SK-N-SH (cell line): Measurements from ENCODE around the gene LAMA4. TPM values are rescaled to one million over a fixed set of nuclear protein-coding genes. Genes with fewer than 3 reads are reported as not detected.

ENCODE experiments used
- CTCF ChIA-PET: fragments of 300-600, 350-600 bp; formaldehyde crosslinking; extraction: SDS; loops from one replicate; lab custom pipeline; 2021; lab: Yijun Ruan, JAX
- POLR2A ChIA-PET: fragments of 350-600 bp; sonication (Branson Sonifier 250); formaldehyde crosslinking; extraction: SDS; loops from one replicate; lab custom pipeline; 2020; ENCODE audit warnings: antibody characterized with exemption, inconsistent platforms; lab: Yijun Ruan, JAX
- DNase-seq: peaks from one replicate; pipeline ENCODE4 v3.0.0; 2012
- H2AFZ ChIP-seq: fragments of 200-600 bp; sonication (generic); 2 replicates; pipeline ENCODE4 v1.8.1; 2016; ENCODE audit warnings: antibody characterized with exemption, mild to moderate bottlenecking, low read depth
- H3F3A ChIP-seq: fragments of 200-600 bp; sonication (generic); replicated peaks from 2 replicates; pipeline ENCODE3; 2016; ENCODE audit warnings: antibody characterized with exemption, mild to moderate bottlenecking; ENCODE audit not compliant: insufficient read depth
- H3K27ac ChIP-seq, 2 experiments: fragments of 200-500 bp in 1 of 2; fragments of 200-600 bp in 1 of 2; sonication (Bioruptor generic) in 1 of 2; sonication (generic), shearing (Covaris generic) in 1 of 2; 2 replicates each; pipeline versions ENCODE4 v1.5.1 to v1.6.1; 2014 to 2016; ENCODE audit warnings: low read depth in 2 of 2, inconsistent platforms in 1 of 2, low read length in 1 of 2, mild to moderate bottlenecking in 1 of 2, mixed read lengths in 1 of 2
- H3K27me3 ChIP-seq: fragments of 200-600 bp; sonication (generic), shearing (Covaris generic); 2 replicates; pipeline ENCODE4 v1.6.1; 2016; ENCODE audit warnings: mixed run types; ENCODE audit not compliant: insufficient read depth
- H3K36me3 ChIP-seq, 2 experiments: fragments of 200-500 bp in 1 of 2; fragments of 200-600 bp in 1 of 2; sonication (Bioruptor generic) in 1 of 2; sonication (generic) in 1 of 2; replicated peaks in 1 of 2; 2 replicates each; pipeline versions ENCODE3 to v1.5.1; 2014 to 2016; ENCODE audit warnings: low read length in 1 of 2, mild to moderate bottlenecking in 1 of 2; ENCODE audit not compliant: insufficient read depth in 2 of 2, control insufficient read depth in 1 of 2
- H3K4me1 ChIP-seq, 2 experiments: fragments of 200-500 bp in 1 of 2; fragments of 200-600 bp in 1 of 2; sonication (Bioruptor generic) in 1 of 2; sonication (generic), shearing (Covaris generic) in 1 of 2; 2 replicates each; pipeline versions ENCODE4 v1.5.1 to v1.6.1; 2014 to 2016; ENCODE audit warnings: low read depth in 1 of 2, low read length in 1 of 2, mixed run types in 1 of 2; ENCODE audit not compliant: insufficient read depth in 2 of 2, control insufficient read depth in 1 of 2
- H3K4me2 ChIP-seq: fragments of 200-600 bp; sonication (generic), shearing (Covaris generic); 2 replicates; pipeline ENCODE4 v1.6.1; 2017; ENCODE audit warnings: mixed run types
- H3K4me3 ChIP-seq, 2 experiments: fragments of 200-500 bp in 1 of 2; fragments of 200-600 bp in 1 of 2; sonication (Bioruptor generic) in 1 of 2; sonication (generic), shearing (Covaris generic) in 1 of 2; 2 replicates each; pipeline versions ENCODE4 v1.5.1 to v1.8.1; 2014 to 2016; ENCODE audit warnings: low read depth in 2 of 2, inconsistent platforms in 1 of 2, low read length in 1 of 2, mild to moderate bottlenecking in 1 of 2, mixed read lengths in 1 of 2, moderate library complexity in 1 of 2
- H3K79me2 ChIP-seq: fragments of 200-600 bp; sonication (generic); 2 replicates; pipeline ENCODE4 v1.8.1; 2017; ENCODE audit warnings: mild to moderate bottlenecking; ENCODE audit not compliant: insufficient read depth
- H3K9ac ChIP-seq: fragments of 200-600 bp; sonication (generic); 2 replicates; pipeline ENCODE4 v1.6.1; 2017; ENCODE audit warnings: mixed run types
- H3K9me2 ChIP-seq: fragments of 200-600 bp; sonication (generic); 2 replicates; pipeline ENCODE4 v1.6.1; 2017; ENCODE audit warnings: mixed run types
- H3K9me3 ChIP-seq: fragments of 200-600 bp; sonication (generic); 2 replicates; pipeline ENCODE4 v1.6.1; 2017; ENCODE audit warnings: mixed run types, mild to moderate bottlenecking, moderate library complexity
- H4K20me1 ChIP-seq: fragments of 200-600 bp; sonication (generic); 2 replicates; pipeline ENCODE4 v1.6.1; 2017; ENCODE audit warnings: mild to moderate bottlenecking, mixed run types; ENCODE audit not compliant: insufficient read depth
- EZH2phosphoT487 ChIP-seq: fragments of 200-600 bp; sonication (generic); IDR thresholded peaks from 2 replicates; pipeline ENCODE4 v1.6.1; 2017; ENCODE audit warnings: low read depth, mixed run types, mild to moderate bottlenecking, antibody characterized with exemption, moderate library complexity, borderline replicate concordance
- FOSL2 ChIP-seq: IDR thresholded peaks from 2 replicates; pipeline ENCODE4 v1.4.0; 2012; ENCODE audit warnings: low read depth, mild to moderate bottlenecking, moderate library complexity, borderline replicate concordance
- FOXJ3 ChIP-seq: sonication (generic); formaldehyde crosslinking; IDR thresholded peaks from 2 replicates; pipeline ENCODE4 v1.5.1; 2020; ENCODE audit warnings: mild to moderate bottlenecking, missing genetic modification reagents
- FOXM1 ChIP-seq: IDR thresholded peaks from 2 replicates; pipeline ENCODE4 v1.4.0; 2012; ENCODE audit warnings: low read depth, mild to moderate bottlenecking
- MEF2A ChIP-seq: IDR thresholded peaks from 2 replicates; pipeline ENCODE4 v1.4.0; 2012; ENCODE audit warnings: low read depth, borderline replicate concordance
- MXI1 ChIP-seq: IDR thresholded peaks from 2 replicates; pipeline ENCODE4 v1.6.1; 2012; ENCODE audit warnings: mild to moderate bottlenecking, low read depth, low read length, improper control_type of control experiment
- NFIC ChIP-seq: IDR thresholded peaks from 2 replicates; pipeline ENCODE4 v1.4.0; 2012; ENCODE audit warnings: borderline replicate concordance
- NRF1 ChIP-seq: IDR thresholded peaks from 2 replicates; pipeline ENCODE4 v1.6.1; 2012; ENCODE audit warnings: low read depth, mild to moderate bottlenecking, low read length
- RAD21 ChIP-seq: IDR thresholded peaks from 2 replicates; pipeline ENCODE4 v1.6.1; 2012; ENCODE audit warnings: mild to moderate bottlenecking, low read length
- REST ChIP-seq: IDR thresholded peaks from 2 replicates; pipeline ENCODE4 v1.6.1; 2012; ENCODE audit warnings: mild to moderate bottlenecking, low read depth, low read length, moderate library complexity
- RFX5 ChIP-seq: IDR thresholded peaks from 2 replicates; pipeline ENCODE4 v1.6.1; 2012; ENCODE audit warnings: mild to moderate bottlenecking, improper control_type of control experiment, low read length
- SMC3 ChIP-seq: IDR thresholded peaks from 2 replicates; pipeline ENCODE4 v1.6.1; 2012; ENCODE audit warnings: low read depth, low read length, improper control_type of control experiment
- TCF12 ChIP-seq: IDR thresholded peaks from 2 replicates; pipeline ENCODE4 v1.4.0; 2012
- TEAD4 ChIP-seq: IDR thresholded peaks from 2 replicates; pipeline ENCODE4 v1.4.0; 2012; ENCODE audit warnings: mild to moderate bottlenecking, borderline replicate concordance; ENCODE audit not compliant: insufficient read depth
- WGBS: methylation state at CpG from one replicate; pipeline ENCODE4 v1.1.6; 2017; ENCODE audit warnings: low lambda C conversion rate; 5-methylcytosine and 5-hydroxymethylcytosine counted together
- polyA plus RNA-seq, 3 experiments: library from polyadenylated mRNA; depleted of rRNA; stranded (reverse); fragments of >200 nt; gene quantifications; 2 replicates each; pipeline ENCODE4 v1.2.3, GENCODE V29; 2012
- TF ChIP-seq, protein P1 (sequence below): fragments of 200-600 bp; sonication (generic); IDR thresholded peaks from 2 replicates; pipeline ENCODE4 v1.6.1; 2017; ENCODE audit warnings: antibody characterized with exemption, mild to moderate bottlenecking, moderate library complexity
- TF ChIP-seq, protein P2 (sequence below): IDR thresholded peaks from 2 replicates; pipeline ENCODE4 v1.4.0; 2012; ENCODE audit warnings: low read depth
- TF ChIP-seq, protein P3 (sequence below): IDR thresholded peaks from 2 replicates; pipeline ENCODE4 v1.4.0; 2012; ENCODE audit warnings: low read depth, borderline replicate concordance
- TF ChIP-seq, protein P4 (sequence below): fragments of 150-350 bp; IDR thresholded peaks from 2 replicates; pipeline ENCODE4 v1.6.1; 2017; ENCODE audit warnings: antibody characterized with exemption, low read length, low read depth, borderline replicate concordance

The LAMA4 gene
- polyA plus RNA-seq, 1 of the 3 experiments (the other 2 are of a cell fraction): 9.4 TPM

GRCh38 chr6:112086744-112087135 lies 167.6 kb downstream of the LAMA4 start:
- H3K27me3 ChIP-seq: no peaks in the 10 kb centered on the region
- TF ChIP-seq, protein P1, sequence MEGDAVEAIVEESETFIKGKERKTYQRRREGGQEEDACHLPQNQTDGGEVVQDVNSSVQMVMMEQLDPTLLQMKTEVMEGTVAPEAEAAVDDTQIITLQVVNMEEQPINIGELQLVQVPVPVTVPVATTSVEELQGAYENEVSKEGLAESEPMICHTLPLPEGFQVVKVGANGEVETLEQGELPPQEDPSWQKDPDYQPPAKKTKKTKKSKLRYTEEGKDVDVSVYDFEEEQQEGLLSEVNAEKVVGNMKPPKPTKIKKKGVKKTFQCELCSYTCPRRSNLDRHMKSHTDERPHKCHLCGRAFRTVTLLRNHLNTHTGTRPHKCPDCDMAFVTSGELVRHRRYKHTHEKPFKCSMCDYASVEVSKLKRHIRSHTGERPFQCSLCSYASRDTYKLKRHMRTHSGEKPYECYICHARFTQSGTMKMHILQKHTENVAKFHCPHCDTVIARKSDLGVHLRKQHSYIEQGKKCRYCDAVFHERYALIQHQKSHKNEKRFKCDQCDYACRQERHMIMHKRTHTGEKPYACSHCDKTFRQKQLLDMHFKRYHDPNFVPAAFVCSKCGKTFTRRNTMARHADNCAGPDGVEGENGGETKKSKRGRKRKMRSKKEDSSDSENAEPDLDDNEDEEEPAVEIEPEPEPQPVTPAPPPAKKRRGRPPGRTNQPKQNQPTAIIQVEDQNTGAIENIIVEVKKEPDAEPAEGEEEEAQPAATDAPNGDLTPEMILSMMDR: peak; percentile 56
- no peak for TF ChIP-seq EZH2phosphoT487
- peak; percentile 42 for TF ChIP-seq SMC3
- TF ChIP-seq RAD21: peak; percentile 51
- TF ChIP-seq, protein P2, sequence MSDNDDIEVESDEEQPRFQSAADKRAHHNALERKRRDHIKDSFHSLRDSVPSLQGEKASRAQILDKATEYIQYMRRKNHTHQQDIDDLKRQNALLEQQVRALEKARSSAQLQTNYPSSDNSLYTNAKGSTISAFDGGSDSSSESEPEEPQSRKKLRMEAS: 0 out of 2 replicates have a peak, but pooled peaks have one; percentile 4
- TF ChIP-seq, all 33 proteins: peak for 4
- Histone ChIP-seq H3K4me2 (peak overlapping the region; percentile 78), H3K9ac (peak overlapping the region; percentile 68), H3K9me3 (no peaks in the 10 kb centered on the region), H3K27ac (peak overlapping the region; percentile 77 to 88), H4K20me1 (no peaks in the 10 kb centered on the region), H3K36me3 (peaks cover 21 to 29% of the 10 kb centered on the region in 2 experiments), H3K9me2 (no peaks in the 10 kb centered on the region), H3K4me3 (peak overlapping the region; percentile 91 to 93), H3K79me2 (no peaks in the 10 kb centered on the region; the same call in 1 of the 2 replicates), H3F3A (peaks cover 4% of the 10 kb centered on the region), H2AFZ (peak overlapping the region; percentile 98), H3K4me1 (peaks cover 2 to 5% of the 10 kb centered on the region in 2 experiments)
- peak; percentile 38 for DNase-seq
- ChIA-PET POLR2A (interaction anchor here (1.2 kb wide), 1 partner anchor 80 kb away, joined by 3 read pairs; no protein-coding TSS in a partner anchor), CTCF (interaction anchor here (0.7 to 3.7 kb wide), 13 partner anchors 10 to 1279 kb away, joined by 3 to 42 read pairs (median 4); no protein-coding TSS in a partner anchor)
- 4% methylated on average over 8 of the region's 8 CpGs for WGBS

GRCh38 chr6:112085286-112086065 lies 168.9 kb downstream of the LAMA4 start:
- POLR2A ChIA-PET: interaction anchor here (0.8 kb wide), 1 partner anchor 37 kb away, joined by 3 read pairs; no protein-coding TSS in a partner anchor
- H3F3A ChIP-seq: peaks cover 4% of the 10 kb centered on the region
- TF ChIP-seq MEF2A (no peak), FOXJ3 (CRISPR knock-in tag) (no peak), TEAD4 (no peak), REST (no peak), TCF12 (no peak), NRF1 (no peak), FOXM1 (no peak), RFX5 (no peak), NFIC (no peak), SMC3 (no peak), MXI1 (no peak), FOSL2 (no peak)
- TF ChIP-seq, protein P3, sequence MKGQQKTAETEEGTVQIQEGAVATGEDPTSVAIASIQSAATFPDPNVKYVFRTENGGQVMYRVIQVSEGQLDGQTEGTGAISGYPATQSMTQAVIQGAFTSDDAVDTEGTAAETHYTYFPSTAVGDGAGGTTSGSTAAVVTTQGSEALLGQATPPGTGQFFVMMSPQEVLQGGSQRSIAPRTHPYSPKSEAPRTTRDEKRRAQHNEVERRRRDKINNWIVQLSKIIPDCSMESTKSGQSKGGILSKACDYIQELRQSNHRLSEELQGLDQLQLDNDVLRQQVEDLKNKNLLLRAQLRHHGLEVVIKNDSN: no peak
- TF ChIP-seq, protein P4, sequence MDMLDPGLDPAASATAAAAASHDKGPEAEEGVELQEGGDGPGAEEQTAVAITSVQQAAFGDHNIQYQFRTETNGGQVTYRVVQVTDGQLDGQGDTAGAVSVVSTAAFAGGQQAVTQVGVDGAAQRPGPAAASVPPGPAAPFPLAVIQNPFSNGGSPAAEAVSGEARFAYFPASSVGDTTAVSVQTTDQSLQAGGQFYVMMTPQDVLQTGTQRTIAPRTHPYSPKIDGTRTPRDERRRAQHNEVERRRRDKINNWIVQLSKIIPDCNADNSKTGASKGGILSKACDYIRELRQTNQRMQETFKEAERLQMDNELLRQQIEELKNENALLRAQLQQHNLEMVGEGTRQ: no peak

More at GRCh38 chr6:112085286-112086065, 168.9 kb downstream of the LAMA4 start:
- no peaks in the 10 kb centered on the region for H4K20me1 ChIP-seq
- H3K4me3 ChIP-seq: no peak overlapping the region
- CTCF ChIA-PET: interaction anchor here (0.8 to 3.7 kb wide), 7 partner anchors 42 to 95 kb away, joined by 3 to 42 read pairs (median 3); no protein-coding TSS in a partner anchor
- H3K27me3 ChIP-seq: no peaks in the 10 kb centered on the region
- H3K36me3 ChIP-seq: peaks cover 23 to 34% of the 10 kb centered on the region in 2 experiments
- H3K4me2 ChIP-seq: no peak overlapping the region
- H3K9ac ChIP-seq: no peak overlapping the region
- H3K4me1 ChIP-seq: peaks cover 2 to 5% of the 10 kb centered on the region in 2 experiments
- no peak overlapping the region for H2AFZ ChIP-seq
- H3K9me2 ChIP-seq: no peaks in the 10 kb centered on the region
- 95% methylated on average over 8 of the region's 8 CpGs for WGBS
- H3K79me2 ChIP-seq: no peaks in the 10 kb centered on the region; the same call in 1 of the 2 replicates
- no peak for DNase-seq
- no peak overlapping the region for H3K27ac ChIP-seq
- H3K9me3 ChIP-seq: no peaks in the 10 kb centered on the region
